Stimulated activated CD4-positive, alpha-beta T cell treated with anti-CD3 and anti-CD28 coated beads, Interleukin-1b, Interleukin-23, amount 100 ng/mL, for 4 hours (primary cell): ENCODE measurements around the gene TMEM176A.

Source experiments
- DNase-seq, 2 donors: peaks; one replicate each; pipeline ENCODE4 v3.0.0-alpha.2; 2020; ENCODE audit warnings: low read depth in 2 of 2

The TMEM176A gene

DNA sequence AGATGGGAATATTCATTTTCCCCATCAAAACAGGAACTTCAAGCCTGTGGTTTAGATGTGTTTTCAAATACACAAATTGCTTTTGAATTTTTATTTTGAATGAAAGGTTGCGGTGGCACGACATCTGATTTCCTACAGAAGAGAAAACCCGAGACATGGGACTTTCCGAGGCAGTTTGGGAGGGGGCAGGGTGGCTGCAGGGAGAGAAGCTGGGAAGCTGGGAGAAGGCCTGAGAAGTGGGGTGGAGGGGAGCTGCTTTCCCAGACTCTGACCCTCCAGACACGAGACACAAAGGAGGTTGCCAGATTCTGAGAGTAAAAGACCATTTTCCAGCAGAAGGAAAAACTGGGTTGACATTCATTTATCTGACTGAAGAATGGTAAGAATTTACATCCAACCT lies 19.6 kb downstream of the TMEM176A start:
- DNase-seq = no peak

DNA sequence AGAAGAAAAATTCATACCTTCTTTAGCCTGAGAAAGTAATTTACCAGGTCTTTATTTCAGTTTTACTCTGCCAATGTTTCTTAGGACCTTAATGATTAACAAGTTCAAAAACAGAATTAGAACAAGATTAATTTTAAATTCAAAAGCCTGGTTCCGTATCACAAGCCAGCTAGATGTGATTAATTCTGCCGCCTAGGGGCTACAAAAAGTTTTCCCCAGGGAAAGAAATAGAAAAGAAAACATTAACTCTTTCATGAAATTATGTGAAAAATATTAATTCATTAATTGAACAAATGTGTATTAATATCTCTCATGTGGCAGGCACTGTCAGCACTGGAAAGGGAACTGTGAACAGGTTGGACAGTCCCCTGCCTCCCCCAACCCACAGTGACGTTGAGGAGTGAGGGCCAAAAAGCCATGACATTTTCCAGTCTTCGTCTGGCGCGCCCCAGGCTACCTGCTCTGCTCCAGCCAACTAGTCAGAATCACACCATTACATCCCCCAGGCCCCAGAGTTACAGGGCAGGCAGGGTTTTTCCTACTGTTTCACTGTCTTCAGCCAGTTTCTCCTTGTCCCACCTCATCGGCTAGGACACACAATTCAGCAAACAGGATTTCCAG lies 20.1 kb downstream of the TMEM176A start:
- DNase-seq = no peak

DNA sequence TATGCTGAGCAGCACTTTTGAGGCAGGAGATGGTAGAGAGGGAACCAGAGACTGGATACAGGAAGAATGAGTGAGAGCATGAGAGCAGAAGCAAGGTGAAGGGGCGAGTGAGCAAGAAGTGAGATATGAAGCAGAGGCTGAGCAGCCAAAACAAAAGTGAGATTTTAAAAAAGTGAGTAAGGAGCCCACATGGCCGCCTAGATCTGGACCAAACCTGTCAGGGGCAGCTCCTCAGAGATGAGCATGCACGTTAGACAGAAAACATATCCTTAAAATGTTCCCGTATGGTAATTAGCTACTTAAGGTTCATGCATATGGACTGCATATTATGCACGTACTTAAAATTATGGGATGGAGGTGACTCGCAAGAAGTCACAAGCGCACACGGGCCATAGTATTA lies 22.5 kb downstream of the TMEM176A start:
- DNase-seq = no peak

DNA sequence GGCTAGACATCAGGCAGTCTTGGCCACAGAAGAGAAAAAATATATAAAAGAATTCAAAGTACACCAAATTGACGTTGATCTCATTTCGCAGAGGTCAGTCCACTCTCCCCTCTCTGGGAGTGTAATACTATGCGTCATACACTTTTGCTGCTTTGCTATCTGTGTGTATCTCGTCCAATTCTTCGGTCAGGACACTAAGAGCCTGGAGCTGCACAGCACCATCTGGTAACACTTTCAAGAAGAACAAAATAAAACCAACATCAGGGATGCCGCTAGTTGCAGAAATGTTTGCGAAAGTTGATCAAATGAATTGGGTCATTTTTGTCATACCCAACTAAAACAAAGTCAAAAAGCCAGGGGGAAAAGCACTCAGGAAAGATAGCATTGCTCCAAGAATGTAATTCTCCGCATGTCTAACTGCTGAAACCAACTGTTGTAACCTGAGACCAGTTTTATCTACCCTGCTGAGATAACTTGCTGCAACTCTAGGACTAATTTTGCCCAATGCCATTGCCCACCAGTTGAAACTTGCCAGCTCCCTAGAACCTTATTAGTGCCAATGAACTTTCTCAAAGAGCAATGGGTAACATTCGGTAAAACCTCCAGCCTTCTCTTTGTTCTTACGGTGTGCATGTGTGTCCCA lies 23.0 kb downstream of the TMEM176A start:
- no peak for DNase-seq

DNA sequence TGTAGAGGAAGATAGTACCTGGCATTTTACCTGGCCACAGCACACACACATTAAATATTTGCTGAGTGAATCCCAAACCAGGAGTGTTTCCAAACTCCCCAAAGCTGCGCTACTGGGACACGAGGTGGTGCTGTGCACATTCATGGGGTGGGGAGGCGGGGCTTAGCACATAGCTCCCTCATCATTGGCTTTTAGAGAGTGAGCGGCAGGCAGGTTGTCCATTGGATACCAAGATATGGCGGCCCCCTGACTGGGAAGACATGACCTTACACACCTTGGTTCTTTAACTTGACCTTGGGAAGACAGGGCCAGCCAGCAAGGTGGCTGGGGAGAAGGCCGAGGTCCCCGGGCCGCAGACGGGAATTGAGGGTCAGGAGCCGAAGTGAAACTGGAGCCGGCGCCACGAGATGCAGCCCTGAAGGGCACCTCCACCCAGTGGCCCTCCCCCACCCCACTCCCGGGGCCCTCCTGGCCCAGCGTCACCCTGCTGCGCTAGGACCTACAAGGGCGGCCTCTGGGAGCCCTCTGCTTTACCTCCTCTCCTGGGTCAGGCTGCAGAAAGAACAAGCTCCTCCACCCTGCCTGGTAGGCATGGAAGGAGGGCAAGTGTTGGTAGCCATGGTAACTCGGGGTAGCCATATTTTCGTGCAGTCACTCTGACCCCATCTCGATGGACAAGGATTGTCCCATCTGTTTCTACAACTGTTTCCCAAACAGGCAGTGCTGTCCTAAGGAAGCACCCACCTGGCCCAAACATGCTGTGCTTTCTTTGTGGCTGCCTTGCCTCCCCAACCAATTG lies 24.0 kb downstream of the TMEM176A start:
- DNase-seq = no peak

DNA sequence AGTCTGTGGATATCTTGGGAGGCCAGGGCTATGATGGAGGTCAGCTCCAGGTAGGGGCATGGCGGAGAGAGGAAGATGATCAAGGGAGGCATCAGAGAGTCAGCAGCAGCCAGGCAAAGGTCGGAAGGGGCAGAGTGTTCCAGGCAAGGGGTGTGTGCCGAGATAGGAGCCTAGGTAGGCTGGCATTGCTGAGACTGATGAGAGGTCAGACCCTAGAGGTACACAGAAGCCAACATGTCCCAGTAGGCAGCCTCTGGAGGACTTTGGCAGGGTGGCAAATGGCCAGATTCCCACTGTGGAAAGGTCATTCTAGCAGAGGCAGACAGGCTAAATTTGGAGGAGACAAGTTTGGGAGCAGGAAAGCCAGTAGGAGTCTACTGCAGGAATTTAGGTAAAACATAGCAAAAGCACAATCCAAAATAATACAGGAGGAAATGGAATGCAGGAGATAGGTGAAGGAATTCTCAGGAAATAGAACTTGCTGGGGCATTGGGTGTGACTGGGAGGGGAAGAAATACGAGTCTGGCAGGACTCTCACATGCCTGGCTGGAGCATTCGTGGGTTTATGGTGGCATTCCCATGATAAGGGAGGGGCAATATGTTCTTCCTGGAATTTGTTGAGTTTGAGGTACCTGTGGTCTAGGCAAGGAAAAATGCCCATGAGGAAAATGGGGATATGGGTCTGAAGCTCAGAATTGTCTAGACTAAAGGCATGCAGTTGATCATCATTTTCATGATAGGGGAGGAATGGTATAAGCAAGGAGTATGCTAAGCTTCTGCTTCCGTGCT lies 25.7 kb downstream of the TMEM176A start:
- DNase-seq = no peak

DNA sequence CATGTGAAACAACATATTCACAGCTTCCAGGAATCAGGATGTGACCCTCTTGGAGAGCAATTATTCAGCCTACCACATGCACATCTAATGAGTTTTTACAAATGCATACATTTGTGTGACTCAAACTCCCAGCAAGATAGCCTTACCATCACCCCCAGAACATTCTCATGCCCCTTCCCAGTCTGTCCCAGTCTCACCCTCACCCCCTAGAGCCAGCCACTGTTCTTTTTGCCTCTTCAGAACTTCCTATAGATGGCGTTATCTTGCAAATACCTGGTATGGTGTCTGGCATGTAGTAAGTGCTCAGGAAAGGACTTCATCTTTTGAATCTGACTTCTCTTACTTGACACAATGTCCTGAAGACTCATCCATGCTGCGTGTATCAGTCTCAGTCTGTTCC lies 27.8 kb downstream of the TMEM176A start:
- DNase-seq = no peak

DNA sequence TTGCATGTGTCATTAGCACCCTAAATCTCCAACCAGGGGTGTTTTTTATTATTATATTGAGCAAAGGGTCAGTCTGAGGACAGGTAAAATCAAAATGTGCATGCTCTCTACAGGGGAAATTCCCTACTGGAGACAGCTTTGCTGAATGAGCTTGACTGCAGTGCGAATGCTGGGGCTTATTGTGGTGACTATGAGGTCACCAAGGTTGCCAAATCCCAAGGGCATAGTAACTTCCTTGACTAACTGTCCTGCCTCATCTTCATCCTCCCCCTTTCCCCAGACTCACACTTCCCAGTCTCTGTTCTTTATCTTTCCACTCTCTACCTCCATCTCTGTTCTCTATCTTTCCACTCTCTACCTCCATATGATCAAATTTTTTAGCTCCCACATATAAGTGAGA lies 28.9 kb downstream of the TMEM176A start:
- no peak for DNase-seq

DNA sequence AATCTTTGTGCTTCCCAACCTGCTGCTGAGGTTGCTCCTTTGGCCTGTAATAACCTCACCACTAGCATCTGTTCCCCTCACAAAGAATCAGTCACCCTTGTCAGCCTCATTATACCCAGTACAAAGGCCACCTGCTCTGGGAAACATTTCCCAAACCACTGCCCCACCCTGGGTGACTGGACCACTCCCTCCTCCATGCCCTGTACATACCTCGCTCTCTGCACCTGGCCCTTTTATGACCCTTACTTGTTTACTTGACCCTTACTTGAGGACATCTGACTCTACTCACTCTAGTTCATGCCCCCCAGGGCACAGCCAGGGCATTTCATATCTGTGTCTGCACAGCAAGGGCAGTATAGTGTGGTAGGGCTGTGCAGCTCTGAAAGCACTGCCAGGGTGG lies 30.4 kb downstream of the TMEM176A start:
- DNase-seq = no peak

DNA sequence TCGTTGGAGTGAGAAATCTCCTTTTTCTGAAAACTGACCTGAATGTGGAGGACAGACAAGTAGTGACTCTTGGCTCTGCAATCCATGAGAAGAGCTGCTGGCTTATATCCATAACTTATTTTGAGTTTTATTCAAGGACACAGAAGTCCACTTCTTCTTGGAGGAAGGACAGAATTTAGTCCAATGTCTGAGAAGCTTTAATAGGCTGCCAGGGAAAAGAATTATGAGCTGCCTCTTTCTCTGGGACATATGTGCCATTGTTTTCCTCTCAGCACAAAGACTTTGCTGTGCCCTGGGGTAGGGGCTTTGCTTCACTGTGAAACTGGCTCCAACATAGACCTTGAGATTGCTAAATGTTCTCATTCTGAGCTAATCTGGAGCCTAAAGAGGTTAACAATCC lies 31.3 kb downstream of the TMEM176A start:
- DNase-seq = no peak

DNA sequence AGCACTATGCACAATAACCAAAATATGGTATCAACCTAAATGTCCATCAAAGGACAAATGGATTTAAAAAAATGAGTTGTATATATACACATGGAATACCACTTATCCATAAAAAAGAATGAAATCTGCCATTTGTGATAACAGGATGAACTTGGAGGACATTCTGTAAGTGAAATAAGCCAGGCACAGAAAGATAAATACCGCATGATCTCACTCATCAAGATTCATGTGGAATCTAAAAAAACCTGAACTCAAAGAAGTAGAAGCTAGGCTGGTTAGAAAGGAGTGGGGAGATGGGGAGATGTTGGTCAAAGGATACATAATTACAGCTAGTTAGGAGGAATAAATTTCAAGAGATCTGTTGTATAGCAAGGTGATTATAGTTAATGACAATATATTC lies 34.5 kb downstream of the TMEM176A start:
- no peak for DNase-seq

DNA sequence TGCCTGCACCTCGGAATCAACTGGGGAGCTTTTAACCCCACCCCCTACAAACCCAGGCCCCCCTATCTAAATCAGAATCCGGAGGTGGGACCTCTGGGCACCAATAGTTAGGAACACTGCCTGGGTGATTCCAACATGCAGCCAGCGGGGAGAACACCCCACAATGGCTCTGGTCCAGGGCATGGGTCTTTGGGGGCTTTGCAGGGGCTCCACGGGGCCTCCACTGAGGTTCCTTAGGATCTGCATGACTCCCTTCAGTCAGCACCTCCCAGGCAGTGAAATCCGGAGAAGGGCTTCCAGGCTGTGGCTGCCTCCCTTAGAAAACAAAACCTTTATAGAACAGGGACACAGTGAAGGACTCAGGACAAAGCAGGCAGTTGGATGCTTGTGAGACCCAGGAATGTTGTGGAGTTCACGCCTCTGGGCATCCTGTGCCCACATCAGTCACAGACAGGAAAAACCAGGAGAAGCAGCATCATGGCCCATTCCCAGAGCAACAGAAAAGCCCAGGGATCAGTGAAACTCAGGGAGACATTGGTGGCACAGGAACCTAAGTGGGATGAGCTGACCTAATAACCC lies 35.2 kb downstream of the TMEM176A start:
- no peak for DNase-seq

DNA sequence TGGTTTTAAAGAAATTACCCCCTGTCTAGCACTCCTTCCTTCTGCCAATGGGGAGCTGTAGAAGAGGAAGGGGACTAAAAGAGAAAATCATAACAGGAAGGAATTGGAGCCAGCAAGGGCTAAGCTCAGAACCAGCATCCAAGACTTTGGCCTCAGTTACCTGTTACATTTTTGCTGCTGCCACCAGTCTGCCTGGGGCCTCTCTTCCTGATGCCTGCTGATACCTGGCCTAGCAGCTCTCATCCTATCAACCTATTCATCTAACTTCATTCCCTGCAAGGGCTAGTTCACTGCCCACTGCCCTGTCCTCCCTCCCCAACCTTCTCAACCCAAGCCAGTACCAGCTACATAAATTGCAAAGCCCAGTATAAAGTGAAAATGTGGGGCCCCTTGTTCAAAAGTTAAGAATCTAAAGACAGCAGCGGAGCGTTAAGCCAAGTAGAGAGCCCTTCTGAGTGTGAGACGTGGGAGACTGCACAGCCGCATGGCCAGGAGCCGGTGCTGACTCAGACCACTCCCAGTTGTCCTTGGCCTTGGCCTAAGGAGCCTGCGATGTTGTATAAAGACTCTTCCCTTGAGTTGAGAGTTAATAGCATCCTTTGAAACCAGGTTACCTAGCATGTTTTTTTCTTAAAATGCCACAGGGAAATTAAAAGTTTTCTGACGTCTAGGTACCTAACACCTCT lies 38.5 kb downstream of the TMEM176A start:
- DNase-seq = no peak

DNA sequence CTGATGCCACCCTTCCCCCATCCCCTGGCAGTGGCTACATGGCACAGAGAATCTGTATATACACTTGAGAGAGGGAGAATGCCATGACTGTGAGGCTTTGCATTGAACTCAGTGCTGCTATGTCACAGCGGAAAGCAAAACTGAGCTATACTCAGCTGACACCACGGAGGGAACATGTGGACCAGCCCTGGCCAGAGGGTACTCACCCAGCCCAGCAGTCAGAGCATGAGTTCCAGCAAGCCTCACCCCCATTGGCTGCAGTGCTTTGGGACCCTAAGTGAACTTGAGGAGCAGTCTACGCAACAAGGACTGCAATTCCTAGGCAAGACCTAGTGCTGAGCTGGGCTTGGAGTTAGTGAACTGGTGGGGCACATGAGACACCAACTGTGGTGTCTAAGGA lies 41.4 kb downstream of the TMEM176A start:
- no peak for DNase-seq

DNA sequence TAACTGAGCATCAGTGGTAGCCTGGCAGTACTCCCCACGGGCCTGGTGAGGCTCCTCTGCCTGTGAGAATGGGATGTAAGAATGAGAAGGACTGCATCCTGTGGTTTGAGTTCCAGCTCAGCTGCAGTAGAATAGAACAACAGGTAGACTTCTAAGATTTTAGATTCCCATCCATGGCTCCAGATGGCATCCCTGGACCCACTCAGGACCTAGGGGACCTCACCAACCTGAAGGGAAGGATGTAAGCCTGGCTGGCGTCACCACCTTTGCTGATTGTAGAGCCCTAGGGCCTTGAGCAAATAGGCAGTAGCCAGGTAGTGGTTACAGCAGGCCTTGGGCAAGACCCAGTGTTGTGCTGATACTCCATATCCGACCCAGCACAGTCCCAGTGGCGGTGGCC lies 42.1 kb downstream of the TMEM176A start:
- no peak for DNase-seq

DNA sequence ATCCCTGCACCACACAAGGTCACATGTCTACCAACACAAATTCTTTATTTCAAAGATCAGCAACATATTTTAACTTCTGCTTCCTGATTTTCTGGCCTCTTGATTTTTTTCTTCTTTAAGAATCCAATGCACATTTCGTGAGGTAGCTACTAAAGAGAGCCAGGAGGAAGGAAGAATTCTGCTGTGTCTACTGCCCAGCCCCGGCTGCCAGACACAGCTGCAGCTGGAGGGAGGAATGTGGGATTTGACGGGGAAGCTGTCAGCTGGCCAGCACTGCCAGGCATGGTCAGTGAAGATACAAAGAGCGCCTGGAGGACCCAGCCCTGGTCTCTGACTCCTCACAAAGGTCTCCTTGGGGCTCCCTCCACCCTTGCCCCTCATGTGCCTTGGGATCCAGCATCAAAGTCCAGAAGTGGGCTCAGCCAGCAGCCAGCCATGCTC lies 44.9 kb downstream of the TMEM176A start:
- no peak for DNase-seq

DNA sequence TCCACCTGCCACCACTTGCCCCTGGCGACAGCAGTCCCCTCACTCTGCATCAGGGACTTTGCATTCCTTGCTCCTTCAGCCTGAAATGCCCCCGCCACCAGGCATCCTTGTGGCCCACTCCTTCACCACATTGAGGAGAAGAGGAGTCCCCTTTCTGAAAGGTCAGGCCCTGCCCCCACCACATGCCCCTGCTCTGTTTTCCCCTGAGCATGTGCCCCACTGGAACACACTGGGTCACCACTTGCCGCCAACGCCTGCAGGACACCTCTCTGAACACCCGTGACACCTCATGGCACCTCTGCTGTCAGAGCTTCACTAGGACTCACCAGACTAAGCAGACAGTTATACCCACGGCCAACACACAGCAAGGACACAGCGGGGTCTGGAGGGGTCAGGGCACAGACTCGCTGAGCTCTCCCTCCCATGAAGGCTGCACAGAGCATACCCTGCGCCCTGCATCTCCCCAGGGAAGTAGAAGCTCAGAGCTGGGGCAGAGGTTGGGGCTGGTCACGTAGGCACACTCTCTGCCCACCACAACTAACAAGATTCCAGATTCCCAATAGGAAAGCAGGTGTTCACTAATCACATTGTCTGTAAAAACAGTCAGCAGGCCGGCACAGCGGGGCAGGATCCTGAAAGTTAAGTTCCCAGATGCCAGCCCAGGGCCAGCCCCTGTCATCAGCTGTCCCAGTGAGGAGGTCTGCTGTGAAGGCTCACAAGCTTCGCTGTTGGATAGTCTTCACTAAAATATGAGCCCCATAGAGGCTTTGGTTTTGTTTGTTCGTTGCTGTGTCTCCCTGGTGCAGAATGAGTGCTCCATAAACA lies 45.9 kb downstream of the TMEM176A start:
- DNase-seq = no peak

DNA sequence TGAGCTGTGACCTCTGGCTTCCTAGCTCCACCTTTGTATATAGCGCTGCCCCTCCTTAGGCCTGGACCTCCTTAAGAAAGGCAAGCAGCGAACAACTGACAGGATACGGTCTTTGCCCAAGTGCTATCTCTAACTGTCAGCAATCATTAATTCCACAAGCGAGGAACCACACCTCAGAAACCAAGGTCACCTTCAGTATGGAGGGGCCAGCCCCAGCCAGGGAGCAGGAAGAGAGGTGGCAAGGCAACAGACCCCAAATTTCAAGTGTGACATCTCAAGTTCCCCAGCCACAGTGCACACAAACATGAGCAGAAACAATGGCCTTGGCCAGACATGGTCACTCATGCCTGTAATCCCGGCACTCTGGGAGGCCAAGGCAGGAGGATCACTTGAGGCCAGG lies 47.0 kb downstream of the TMEM176A start:
- DNase-seq = no peak

DNA sequence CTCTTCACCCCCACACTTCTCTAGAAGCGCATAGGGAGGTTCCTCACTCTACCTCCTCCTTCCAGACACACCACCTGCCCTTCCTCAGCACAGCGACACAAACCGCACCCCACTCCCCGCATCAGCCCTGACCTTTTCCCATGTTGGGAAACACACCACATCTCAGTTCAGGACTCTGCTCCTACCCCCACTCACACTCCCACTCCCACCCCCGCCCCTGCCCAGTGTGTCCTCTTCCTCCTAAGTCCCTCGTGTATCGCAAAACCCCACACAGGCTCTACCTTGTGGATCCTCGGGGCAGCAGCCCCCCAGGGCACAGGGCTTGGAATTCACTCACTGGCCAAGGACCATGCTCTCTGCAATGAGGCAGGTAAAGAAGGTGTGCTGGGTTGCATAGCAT lies 47.5 kb downstream of the TMEM176A start:
- no peak for DNase-seq

DNA sequence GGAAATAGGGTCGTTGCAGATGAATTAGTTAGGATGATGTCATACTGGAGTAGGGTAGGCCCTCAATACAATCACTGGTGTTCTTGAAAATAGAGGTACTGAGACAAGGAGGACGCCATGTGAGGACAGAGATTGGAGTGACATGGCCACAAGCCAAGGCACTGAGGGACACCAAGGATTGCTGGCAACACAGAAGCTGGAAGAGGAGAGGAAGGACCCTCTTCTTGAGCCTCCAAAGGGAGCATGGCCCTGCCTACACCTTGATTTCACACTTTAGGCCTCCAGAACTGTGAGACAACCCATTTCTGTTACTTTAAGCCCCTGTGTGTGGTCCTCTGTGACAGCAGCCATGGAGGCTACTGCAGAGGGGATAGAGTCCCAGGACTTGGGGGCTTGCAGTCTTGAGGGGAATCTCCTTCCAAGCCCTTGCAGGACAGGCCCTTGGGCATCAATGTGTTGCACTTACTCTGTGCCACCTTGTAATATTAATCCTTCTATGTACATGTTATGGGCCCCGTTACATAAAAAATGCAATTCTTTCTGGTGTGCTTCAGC lies 48.1 kb downstream of the TMEM176A start:
- DNase-seq = no peak
